Measurements from ENCODE around the gene LRP8. TPM values are rescaled to one million over a fixed set of nuclear protein-coding genes. Genes with fewer than 3 reads are reported as not detected.

LRP8 gene
- total RNA-seq, 4 donors from 2014 or later, result 1.8 to 3.6 (median 2.2) TPM

DNA sequence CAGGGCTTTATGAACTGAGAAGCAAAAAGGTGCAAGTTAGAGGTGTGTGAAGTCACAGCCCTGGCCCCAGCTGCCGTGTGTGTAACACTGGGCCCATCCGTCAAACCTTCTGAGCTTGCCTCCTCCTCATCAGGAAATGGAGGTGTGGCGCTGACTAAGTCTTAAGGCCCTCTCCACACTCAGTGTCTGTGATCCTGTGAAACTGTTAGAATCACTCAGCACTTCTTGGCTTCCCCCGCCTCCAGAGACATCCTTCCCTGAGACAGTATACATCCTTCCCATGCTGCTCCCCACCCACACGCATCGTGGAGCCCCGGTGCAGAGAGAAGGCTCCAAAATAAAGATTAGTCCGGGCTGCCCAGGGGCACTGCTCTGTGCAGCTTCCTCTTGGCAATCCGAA lies 33.3 kb downstream of the LRP8 start:
- ATAC-seq, result no peak
- 100% methylated on average over 1 of the region's 9 CpGs; no CpG with 5 or more reads in 1 of the 2 donors for WGBS, 2 donors (ENCODE audit: low coverage in 1 of 2)
- no peak overlapping the region for H3K27ac ChIP-seq

DNA sequence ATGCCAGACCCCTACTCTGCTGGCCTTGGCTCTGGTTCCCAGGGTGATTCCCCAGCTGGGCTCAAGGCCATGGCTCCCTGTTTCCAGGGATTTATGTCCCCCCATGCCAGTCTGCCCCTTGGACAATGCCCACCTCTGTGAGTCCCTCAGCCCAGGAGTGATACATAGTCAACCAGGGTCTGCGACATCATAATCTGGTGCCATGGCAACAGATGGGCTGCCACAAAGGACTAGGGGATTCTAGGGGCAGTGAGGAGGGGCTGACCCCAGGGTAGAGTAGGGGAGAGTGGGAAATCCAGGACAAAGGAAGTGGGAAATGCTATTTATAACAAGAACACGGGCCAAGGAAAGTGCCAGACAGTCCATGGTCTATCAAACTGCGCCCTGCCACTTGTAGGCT lies 33.8 kb downstream of the LRP8 start:
- TF ChIP-seq, protein P1, sequence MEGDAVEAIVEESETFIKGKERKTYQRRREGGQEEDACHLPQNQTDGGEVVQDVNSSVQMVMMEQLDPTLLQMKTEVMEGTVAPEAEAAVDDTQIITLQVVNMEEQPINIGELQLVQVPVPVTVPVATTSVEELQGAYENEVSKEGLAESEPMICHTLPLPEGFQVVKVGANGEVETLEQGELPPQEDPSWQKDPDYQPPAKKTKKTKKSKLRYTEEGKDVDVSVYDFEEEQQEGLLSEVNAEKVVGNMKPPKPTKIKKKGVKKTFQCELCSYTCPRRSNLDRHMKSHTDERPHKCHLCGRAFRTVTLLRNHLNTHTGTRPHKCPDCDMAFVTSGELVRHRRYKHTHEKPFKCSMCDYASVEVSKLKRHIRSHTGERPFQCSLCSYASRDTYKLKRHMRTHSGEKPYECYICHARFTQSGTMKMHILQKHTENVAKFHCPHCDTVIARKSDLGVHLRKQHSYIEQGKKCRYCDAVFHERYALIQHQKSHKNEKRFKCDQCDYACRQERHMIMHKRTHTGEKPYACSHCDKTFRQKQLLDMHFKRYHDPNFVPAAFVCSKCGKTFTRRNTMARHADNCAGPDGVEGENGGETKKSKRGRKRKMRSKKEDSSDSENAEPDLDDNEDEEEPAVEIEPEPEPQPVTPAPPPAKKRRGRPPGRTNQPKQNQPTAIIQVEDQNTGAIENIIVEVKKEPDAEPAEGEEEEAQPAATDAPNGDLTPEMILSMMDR (IDR thresholded peaks at IDR 0.05), result no peak
- no peak for TF ChIP-seq POLR2A (IDR thresholded peaks at IDR 0.05)
- no peak for TF ChIP-seq EP300 (IDR thresholded peaks at IDR 0.05)
- no peak for TF ChIP-seq POLR2AphosphoS5 (IDR thresholded peaks at IDR 0.05)
- no peaks in the 10 kb centered on the region for H3K9me3 ChIP-seq
- H3K27ac ChIP-seq, result no peak overlapping the region
- WGBS, 2 donors (ENCODE audit: low coverage in 1 of 2), result 68 to 70% methylated on average over 2 of the region's 3 CpGs
- H3K27me3 ChIP-seq, result no peaks in the 10 kb centered on the region
- no peak overlapping the region for H3K4me3 ChIP-seq
- H3K36me3 ChIP-seq, result no peaks in the 10 kb centered on the region
- no peak for ATAC-seq
- H3K4me1 ChIP-seq, result peaks cover 0 to 11% (median 0%) of the 10 kb centered on the region in 3 donors

More for the DNA sequence above, 33.3 kb downstream of the LRP8 start:
- Histone ChIP-seq H3K27me3 (no peaks in the 10 kb centered on the region), H3K4me1 (peaks cover 0 to 11% (median 0%) of the 10 kb centered on the region in 3 donors), H3K9me3 (no peaks in the 10 kb centered on the region), H3K36me3 (no peaks in the 10 kb centered on the region), H3K4me3 (no peak overlapping the region)
- TF ChIP-seq POLR2A (IDR thresholded peaks at IDR 0.05) (no peak), EP300 (IDR thresholded peaks at IDR 0.05) (no peak), POLR2AphosphoS5 (IDR thresholded peaks at IDR 0.05) (no peak)
- TF ChIP-seq, protein P1 (IDR thresholded peaks at IDR 0.05), result no peak

DNA sequence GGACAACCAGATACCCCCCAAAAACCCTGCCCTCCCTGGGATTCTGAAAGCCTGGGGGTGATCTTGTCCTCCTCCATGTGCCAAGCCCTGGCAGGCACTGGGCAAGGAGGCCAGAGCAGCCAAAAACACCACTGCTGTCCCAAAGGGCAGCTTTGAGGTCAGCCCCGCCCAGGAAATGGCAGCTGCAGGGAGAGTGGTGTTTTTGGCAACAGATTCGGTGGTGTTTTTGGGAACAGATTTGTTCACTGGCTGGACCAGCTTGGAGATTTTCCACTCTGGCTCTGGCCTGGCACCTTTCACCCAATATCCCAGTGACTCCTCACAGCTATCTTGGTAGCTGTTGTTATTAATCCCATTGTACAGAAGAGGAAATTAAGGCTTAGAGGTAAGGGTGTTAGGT lies 34.7 kb downstream of the LRP8 start:
- WGBS, 2 donors (ENCODE audit: low coverage in 1 of 2), result 33 to 64% methylated on average over 1 to 2 of the region's 2 CpGs
- H3K27me3 ChIP-seq, result no peaks in the 10 kb centered on the region
- no peaks in the 10 kb centered on the region for H3K9me3 ChIP-seq
- peak; percentile 20 for ATAC-seq
- no peak overlapping the region for H3K4me3 ChIP-seq
- H3K36me3 ChIP-seq, result no peaks in the 10 kb centered on the region
- TF ChIP-seq, protein P1 (IDR thresholded peaks at IDR 0.05), result no peak
- no peak for TF ChIP-seq POLR2AphosphoS5 (IDR thresholded peaks at IDR 0.05)
- TF ChIP-seq EP300 (IDR thresholded peaks at IDR 0.05), result no peak
- TF ChIP-seq POLR2A (IDR thresholded peaks at IDR 0.05), result no peak
- H3K27ac ChIP-seq, result no peak overlapping the region
- H3K4me1 ChIP-seq, result peaks cover 0 to 11% (median 0%) of the 10 kb centered on the region in 3 donors

DNA sequence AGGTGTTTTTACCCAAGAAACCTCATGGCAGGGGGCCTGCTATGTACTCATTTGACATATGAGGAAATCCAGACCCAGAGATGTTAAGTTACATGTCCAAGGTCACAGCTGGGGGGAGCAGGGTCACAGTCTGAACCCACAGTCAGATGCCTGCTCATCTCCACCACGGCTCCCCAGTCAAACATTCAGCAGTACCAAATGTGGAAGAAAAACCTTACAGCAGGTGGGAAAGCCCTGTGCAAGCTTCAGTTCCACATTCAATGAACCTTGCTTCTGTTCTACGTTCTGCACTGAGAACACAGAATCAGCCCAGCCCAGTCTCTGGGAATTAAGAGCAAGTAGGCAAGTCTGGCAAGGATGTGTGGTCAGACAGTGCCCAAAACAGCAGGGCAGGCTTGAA lies 35.2 kb downstream of the LRP8 start:
- Histone ChIP-seq H3K27ac (no peak overlapping the region), H3K27me3 (no peaks in the 10 kb centered on the region), H3K4me3 (no peak overlapping the region), H3K36me3 (no peaks in the 10 kb centered on the region), H3K9me3 (no peaks in the 10 kb centered on the region), H3K4me1 (peaks cover 0 to 11% (median 0%) of the 10 kb centered on the region in 3 donors)
- TF ChIP-seq POLR2AphosphoS5 (IDR thresholded peaks at IDR 0.05) (no peak), POLR2A (IDR thresholded peaks at IDR 0.05) (no peak), EP300 (IDR thresholded peaks at IDR 0.05) (no peak)
- TF ChIP-seq, protein P1 (IDR thresholded peaks at IDR 0.05), result no peak
- 42 to 83% methylated on average over 1 to 2 of the region's 2 CpGs for WGBS, 2 donors (ENCODE audit: low coverage in 1 of 2)
- no peak for ATAC-seq

DNA sequence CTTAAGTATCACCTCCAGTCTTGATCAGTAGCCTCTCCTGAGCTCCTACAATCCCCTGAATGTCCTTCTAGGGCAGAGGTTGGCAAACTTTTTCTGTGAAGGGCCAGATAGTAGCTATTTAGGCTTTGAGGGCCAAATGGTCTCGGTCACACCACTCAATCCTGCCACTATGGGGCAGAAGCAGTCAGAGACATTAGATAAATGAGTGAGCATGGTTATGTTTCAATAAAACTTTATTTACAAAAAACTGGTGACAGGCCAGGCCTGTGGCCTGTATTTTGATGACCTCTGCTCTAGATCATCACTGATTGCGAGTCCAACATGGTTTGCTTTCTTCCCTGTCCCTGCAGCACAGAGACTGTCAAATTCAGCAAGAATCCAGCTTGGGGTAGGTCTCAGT lies 36.3 kb downstream of the LRP8 start:
- peaks cover 0 to 11% (median 0%) of the 10 kb centered on the region in 3 donors for H3K4me1 ChIP-seq
- H3K4me3 ChIP-seq, result no peak overlapping the region
- H3K9me3 ChIP-seq, result no peaks in the 10 kb centered on the region
- TF ChIP-seq, protein P1 (IDR thresholded peaks at IDR 0.05), result no peak
- TF ChIP-seq POLR2A (IDR thresholded peaks at IDR 0.05) (no peak), POLR2AphosphoS5 (IDR thresholded peaks at IDR 0.05) (no peak), EP300 (IDR thresholded peaks at IDR 0.05) (no peak)
- WGBS, 2 donors (ENCODE audit: low coverage in 1 of 2), result 100% methylated on average over 1 of the region's 2 CpGs
- no peaks in the 10 kb centered on the region for H3K27me3 ChIP-seq
- H3K27ac ChIP-seq, result no peak overlapping the region
- H3K36me3 ChIP-seq, result no peaks in the 10 kb centered on the region
- ATAC-seq, result no peak

Data from gastroesophageal sphincter (tissue), 4 donors.